DOHH2 (cell line): ENCODE data around the gene TRIM46.
"Not testable (repeated sequence)": the region's sequence is repeated elsewhere in the genome, so short reads cannot be mapped to it uniquely, and the experiment has no call there.

Source experiments
- EZH2phosphoT487 ChIP-seq: fragments of 200-600 bp; sonication (generic); IDR thresholded peaks from 2 replicates; pipeline ENCODE4 v1.6.1; 2017; ENCODE audit warnings: borderline replicate concordance, mild to moderate bottlenecking, antibody characterized with exemption, low read length, moderate library complexity, mixed read lengths
- TF ChIP-seq, protein P1 (sequence below): fragments of 200-600 bp; sonication (generic); IDR thresholded peaks from one replicate; pipeline ENCODE4 v1.5.1; 2014; ENCODE audit warnings: antibody characterized with exemption, mild to moderate bottlenecking, low read depth, low read length; ENCODE audit not compliant: poor library complexity, severe bottlenecking

DNA sequence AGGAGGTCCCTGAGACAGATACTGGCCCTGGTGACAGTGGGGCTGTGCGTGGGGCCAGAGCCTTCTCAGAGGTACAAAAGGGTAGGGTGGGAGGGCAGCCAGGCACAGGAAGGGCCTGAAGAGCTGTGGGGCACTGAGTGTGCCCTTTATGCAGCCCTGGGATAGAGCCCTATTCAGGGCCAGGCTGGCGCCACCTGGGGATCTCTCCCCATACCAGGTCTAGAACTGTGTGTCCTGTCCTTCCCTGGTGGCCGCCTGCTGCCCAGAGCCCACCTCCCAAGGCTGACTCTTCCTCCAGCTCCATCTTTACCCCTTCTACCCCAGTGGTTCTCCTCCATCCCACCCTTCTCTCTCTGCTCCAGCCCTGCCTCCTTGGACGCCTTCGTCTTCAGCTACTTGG, 59.9 kb downstream of the TRIM46 start:
- TF ChIP-seq, protein P1, sequence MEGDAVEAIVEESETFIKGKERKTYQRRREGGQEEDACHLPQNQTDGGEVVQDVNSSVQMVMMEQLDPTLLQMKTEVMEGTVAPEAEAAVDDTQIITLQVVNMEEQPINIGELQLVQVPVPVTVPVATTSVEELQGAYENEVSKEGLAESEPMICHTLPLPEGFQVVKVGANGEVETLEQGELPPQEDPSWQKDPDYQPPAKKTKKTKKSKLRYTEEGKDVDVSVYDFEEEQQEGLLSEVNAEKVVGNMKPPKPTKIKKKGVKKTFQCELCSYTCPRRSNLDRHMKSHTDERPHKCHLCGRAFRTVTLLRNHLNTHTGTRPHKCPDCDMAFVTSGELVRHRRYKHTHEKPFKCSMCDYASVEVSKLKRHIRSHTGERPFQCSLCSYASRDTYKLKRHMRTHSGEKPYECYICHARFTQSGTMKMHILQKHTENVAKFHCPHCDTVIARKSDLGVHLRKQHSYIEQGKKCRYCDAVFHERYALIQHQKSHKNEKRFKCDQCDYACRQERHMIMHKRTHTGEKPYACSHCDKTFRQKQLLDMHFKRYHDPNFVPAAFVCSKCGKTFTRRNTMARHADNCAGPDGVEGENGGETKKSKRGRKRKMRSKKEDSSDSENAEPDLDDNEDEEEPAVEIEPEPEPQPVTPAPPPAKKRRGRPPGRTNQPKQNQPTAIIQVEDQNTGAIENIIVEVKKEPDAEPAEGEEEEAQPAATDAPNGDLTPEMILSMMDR = not testable (repeated sequence)
- TF ChIP-seq EZH2phosphoT487 = not testable (repeated sequence)
